Right lobe of liver (tissue), 6 donors: ENCODE measurements around the gene BIN1. TPM values are rescaled to one million over a fixed set of nuclear protein-coding genes. Genes with fewer than 3 reads are reported as not detected.
"Not testable (repeated sequence)": the region's sequence is repeated elsewhere in the genome, so short reads cannot be mapped to it uniquely, and the experiment has no call there.

ENCODE experiments used
- ATAC-seq, 4 donors: fragments of 200-7000 bp; cut with Tn5 transposase; one replicate each; pipeline ENCODE4 v1.9.1; 2020; ENCODE audit warnings: mild to moderate bottlenecking in 4 of 4, moderate library complexity in 4 of 4
- DNase-seq, 3 donors: peaks; one replicate each; pipeline ENCODE4 v3.0.0-alpha.2; 2020
- H3K27ac ChIP-seq, 3 donors: fragments of 200-600 bp; one replicate each; pipeline ENCODE4 v1.8.0; 2022
- H3K27me3 ChIP-seq, 2 donors: fragments of 200-600 bp; one replicate each; pipeline ENCODE4 v1.8.0; 2022
- H3K36me3 ChIP-seq, 4 donors: fragments of 200-600 bp; sonication (generic) in 1 of 4; one replicate each; pipeline versions ENCODE4 v1.5.1 to v1.8.0; 2017 to 2022; ENCODE audit warnings: control low read depth in 1 of 4
- H3K4me1 ChIP-seq, 4 donors: fragments of 200-600 bp; sonication (generic) in 1 of 4; one replicate each; pipeline versions ENCODE4 v1.5.1 to v1.8.0; 2017 to 2022; ENCODE audit warnings: control low read depth in 1 of 4
- H3K4me3 ChIP-seq, 3 donors: fragments of 200-600 bp; one replicate each; pipeline ENCODE4 v1.8.0; 2022
- H3K9me3 ChIP-seq, 4 donors: fragments of 200-600 bp; sonication (generic) in 1 of 4; one replicate each; pipeline versions ENCODE4 v1.5.1 to v1.8.0; 2017 to 2022; ENCODE audit warnings: control low read depth in 1 of 4
- CTCF ChIP-seq, 4 donors: fragments of 200-600 bp in 3 of 4; fragments of 450-650 bp in 1 of 4; IDR thresholded peaks; one replicate each; pipeline versions ENCODE4 v1.5.1 to v1.8.0; 2016 to 2022; ENCODE audit warnings: antibody characterized with exemption in 4 of 4, mild to moderate bottlenecking in 2 of 4
- POLR2A ChIP-seq: fragments of 450-650 bp; IDR thresholded peaks from one replicate; pipeline ENCODE4 v1.6.1; 2017; ENCODE audit warnings: antibody characterized with exemption, mild to moderate bottlenecking
- WGBS: methylation state at CpG from one replicate; pipeline ENCODE4 v1.1.6; 2018; ENCODE audit warnings: low coverage, low lambda C conversion rate; ENCODE audit not compliant: insufficient coverage; ENCODE audit errors: missing lambda C conversion rate; 5-methylcytosine and 5-hydroxymethylcytosine counted together
- intact Hi-C, 2 donors: fragments of 100-400 bp; cut with DNase I; formaldehyde crosslinking; loops; one replicate each; pipeline versions ENCODE4 v1.11.2 to v1.14.1; 2022
- total RNA-seq, 6 experiments: library from RNA; depleted of rRNA in 2 of 6; stranded (reverse); fragments of >200 nt in 2 of 6; fragmentation: NEBNext Ultra II Directional in 3 of 6; extraction: Animal tissue kit (Norgen Biotek cat#: 25700) in 3 of 6; gene quantifications; one replicate each; pipeline versions ENCODE4 v1.1.0 to v1.2.4, GENCODE V29; 2016 to 2023
- donor health status: DM: no; HTN: yes; CAD: no.
- donor health status: DM: no; HTN: no; CAD: no.
- donor health status: DM: no; HTN: no; CAD: no.
- donor health status: DM: no; HTN: yes; CAD: no.
- donor health status: DM: no; HTN: yes; CAD: no.

The BIN1 gene
- total RNA-seq, 6 experiments from 2014 or later = 20.4 to 30.8 (median 26.3) TPM

DNA sequence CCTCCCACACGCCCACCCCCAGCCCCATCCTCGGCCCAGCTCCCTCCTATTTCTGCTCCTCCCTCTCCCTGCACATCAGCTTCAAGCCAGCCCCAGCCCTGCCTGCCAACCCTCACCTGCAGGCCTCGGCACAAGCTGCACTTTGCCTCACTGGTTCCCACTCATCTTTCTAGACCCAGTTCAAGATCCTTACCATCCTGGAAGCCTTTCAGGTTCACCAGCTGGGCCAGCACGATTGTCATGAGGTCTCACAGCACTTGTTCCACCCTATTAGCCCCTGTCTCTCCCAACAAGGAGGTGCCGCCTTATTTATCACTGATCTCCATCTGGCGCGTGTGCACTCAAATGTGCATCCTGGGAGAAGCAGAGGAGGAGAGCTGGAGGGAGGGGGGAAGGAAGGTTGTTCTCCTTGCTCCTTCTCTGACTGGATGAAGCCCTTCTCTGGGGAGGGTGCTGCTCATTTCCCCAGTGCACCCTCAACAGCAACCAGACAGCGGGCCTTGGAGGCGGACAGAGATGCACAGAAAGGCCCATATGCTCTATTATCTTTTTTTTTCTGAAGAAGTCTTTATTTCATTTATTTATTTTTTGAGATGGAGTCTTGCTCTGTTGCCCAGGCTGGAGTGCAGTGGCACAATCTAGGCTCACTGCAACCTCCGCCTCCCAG is 15.5 kb upstream of the BIN1 start:
- Histone ChIP-seq H3K27me3 (no peaks in the 10 kb centered on the region), H3K27ac (no peak overlapping the region), H3K4me3 (no peak overlapping the region), H3K9me3 (no peaks in the 10 kb centered on the region), H3K4me1 (peaks cover 0 to 4% (median 0%) of the 10 kb centered on the region in 4 donors), H3K36me3 (no peaks in the 10 kb centered on the region)
- no peak for DNase-seq
- TF ChIP-seq CTCF (IDR thresholded peaks at IDR 0.05) (no peak), POLR2A (no peak)
- 64% methylated on average over 6 of the region's 10 CpGs for WGBS
- ATAC-seq = no peak
- intact Hi-C loops = no loop called here

DNA sequence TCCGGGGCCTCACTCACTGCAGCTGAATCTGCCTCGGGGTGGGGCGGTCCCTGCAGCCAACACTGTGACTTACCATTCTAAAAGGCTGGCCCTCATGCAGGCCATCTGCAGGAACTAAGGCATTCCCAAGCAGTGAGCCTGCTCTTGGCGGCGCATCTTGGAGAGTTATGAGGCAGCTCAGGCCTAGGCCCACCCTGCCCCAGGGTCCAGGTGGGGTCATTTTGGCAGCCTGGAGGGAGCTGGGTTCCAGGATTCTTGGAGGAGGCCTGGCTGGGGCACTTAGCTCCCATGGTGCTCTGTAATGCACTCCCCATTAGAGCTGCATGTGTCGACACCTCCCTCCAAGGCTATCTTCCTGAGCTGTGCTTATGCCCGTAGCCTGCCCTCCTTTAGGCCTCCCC is 14.8 kb upstream of the BIN1 start:
- no peak for DNase-seq
- WGBS = 75% methylated on average over 2 of the region's 7 CpGs

GRCh38 chr2:127121353-127121752 is 14.4 kb upstream of the BIN1 start:
- TF ChIP-seq CTCF (IDR thresholded peaks at IDR 0.05) = no peak
- TF ChIP-seq POLR2A = no peak
- Histone ChIP-seq H3K27me3 (no peaks in the 10 kb centered on the region), H3K9me3 (no peaks in the 10 kb centered on the region), H3K36me3 (no peaks in the 10 kb centered on the region), H3K4me1 (peaks cover 0 to 6% (median 1%) of the 10 kb centered on the region in 4 donors), H3K27ac (no peak overlapping the region), H3K4me3 (no peak overlapping the region)
- intact Hi-C loops = no loop called here
- ATAC-seq = no peak
- no peak for DNase-seq
- 83% methylated on average over 1 of the region's 1 CpG for WGBS

More for the DNA sequence above, 14.8 kb upstream of the BIN1 start:
- peak in 1 of 4 donors; percentile 24 for ATAC-seq
- TF ChIP-seq POLR2A (no peak), CTCF (IDR thresholded peaks at IDR 0.05) (no peak)
- Histone ChIP-seq H3K36me3 (no peaks in the 10 kb centered on the region), H3K9me3 (no peaks in the 10 kb centered on the region), H3K4me1 (peaks cover 0 to 4% (median 0%) of the 10 kb centered on the region in 4 donors), H3K4me3 (no peak overlapping the region), H3K27me3 (no peaks in the 10 kb centered on the region), H3K27ac (no peak overlapping the region)
- intact Hi-C loops = no loop called here

DNA sequence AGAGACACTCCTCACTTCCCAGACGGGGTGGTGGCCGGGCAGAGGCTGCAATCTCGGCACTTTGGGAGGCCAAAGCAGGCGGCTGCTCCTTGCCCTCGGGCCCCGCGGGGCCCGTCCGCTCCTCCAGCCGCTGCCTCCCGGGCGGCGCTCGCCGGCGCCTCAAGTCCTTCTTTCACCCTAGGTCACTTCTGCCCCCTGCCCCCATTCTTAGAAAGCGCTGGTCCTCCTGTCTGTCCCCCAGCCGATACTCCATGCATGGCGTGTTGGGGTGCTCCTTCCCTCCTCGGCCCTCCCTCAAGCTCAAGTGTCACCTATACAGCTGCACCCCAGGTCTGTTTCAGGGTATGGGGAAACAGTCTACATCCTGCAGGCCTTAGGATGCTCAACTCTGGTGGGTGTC is 13.5 kb upstream of the BIN1 start:
- peaks cover 0 to 12% (median 4%) of the 10 kb centered on the region in 4 donors for H3K4me1 ChIP-seq
- H3K27ac ChIP-seq, H3K27me3 ChIP-seq, H3K4me3 ChIP-seq, H3K9me3 ChIP-seq, ATAC-seq, DNase-seq, intact Hi-C loops, H3K36me3 ChIP-seq: not testable (repeated sequence)
- WGBS = 100% methylated on average over 4 of the region's 20 CpGs

DNA sequence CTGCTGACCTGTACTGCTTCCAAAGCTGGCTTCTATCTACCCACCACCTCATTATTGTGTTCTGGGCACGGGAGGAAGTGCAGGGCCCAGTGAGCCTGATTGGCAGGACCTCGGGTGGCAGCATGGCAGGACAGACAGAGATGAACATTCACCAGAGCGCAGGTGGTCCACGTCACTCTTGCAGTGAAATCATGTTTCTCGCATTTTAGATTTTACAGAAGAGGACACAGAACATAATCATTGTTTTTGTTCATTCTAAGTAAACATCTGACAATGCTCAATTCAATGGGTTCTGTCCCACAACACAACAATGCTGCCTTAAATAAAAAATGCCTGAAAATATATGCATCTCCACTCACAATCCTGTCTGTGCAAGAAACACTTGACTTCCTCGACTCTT is 11.5 kb upstream of the BIN1 start:
- H3K36me3 ChIP-seq = no peaks in the 10 kb centered on the region
- ATAC-seq (no peak), DNase-seq (no peak)
- WGBS = 87% methylated on average over 6 of the region's 6 CpGs
- H3K9me3 ChIP-seq = no peaks in the 10 kb centered on the region
- H3K4me3 ChIP-seq = no peak overlapping the region
- H3K27me3 ChIP-seq = no peaks in the 10 kb centered on the region
- H3K27ac ChIP-seq = no peak overlapping the region
- TF ChIP-seq POLR2A = no peak
- TF ChIP-seq CTCF (IDR thresholded peaks at IDR 0.05) = no peak
- peaks cover 0 to 18% (median 6%) of the 10 kb centered on the region in 4 donors for H3K4me1 ChIP-seq
- intact Hi-C loops = no loop called here
